ENCODE measurements around the gene RTL10.

Gene RTL10

GRCh38 chr22:19807914-19808872 is 46.5 kb downstream of the RTL10 start:
- TF ChIP-seq ZBTB7A (IDR thresholded peaks at IDR 0.05; ENCODE audit: low read depth), result no peak
- TF ChIP-seq TCF12 (IDR thresholded peaks at IDR 0.05; ENCODE audit: low read depth), result no peak
- no peak for TF ChIP-seq MAX (IDR thresholded peaks at IDR 0.05)
- no peak for TF ChIP-seq TAF1 (IDR thresholded peaks at IDR 0.05; ENCODE audit: low read depth)
- no peak for TF ChIP-seq FOXM1 (IDR thresholded peaks at IDR 0.05; ENCODE audit: borderline replicate concordance, low read depth)
- TF ChIP-seq USF1 (IDR thresholded peaks at IDR 0.05), result no peak
- no peak for TF ChIP-seq YY1 (IDR thresholded peaks at IDR 0.05; ENCODE audit: low read depth)
- TF ChIP-seq RAD21 (IDR thresholded peaks at IDR 0.05; ENCODE audit: low read depth), result no peak
- TF ChIP-seq CREB1 (IDR thresholded peaks at IDR 0.05; ENCODE audit: low read depth), result no peak
- no peak for TF ChIP-seq TEAD4 (IDR thresholded peaks at IDR 0.05)

GRCh38 chr22:19807161-19807913 is 47.3 kb downstream of the RTL10 start:
- TF ChIP-seq REST (IDR thresholded peaks at IDR 0.05; ENCODE audit: low read depth), result peak; percentile 62
- TF ChIP-seq EGR1 (IDR thresholded peaks at IDR 0.05), result no peak

GRCh38 chr22:19806213-19807160 is 48.2 kb downstream of the RTL10 start:
- TF ChIP-seq MAX (IDR thresholded peaks at IDR 0.05) (peak; percentile 95), EP300 (IDR thresholded peaks at IDR 0.05; ENCODE audit: borderline replicate concordance) (no peak; the same call in 1 of the 2 replicates), USF1 (IDR thresholded peaks at IDR 0.05) (0 out of 2 replicates have a peak, but pooled peaks have one; percentile 41), TCF12 (IDR thresholded peaks at IDR 0.05; ENCODE audit: low read depth) (peak; percentile 26; the same call in 1 of the 2 replicates), NFIC (IDR thresholded peaks at IDR 0.05) (peak; percentile 34; the same call in 1 of the 2 replicates), TEAD4 (IDR thresholded peaks at IDR 0.05) (no peak), ZBTB7A (IDR thresholded peaks at IDR 0.05; ENCODE audit: low read depth) (0 out of 2 replicates have a peak, but pooled peaks have one; percentile 36)

- TF ChIP-seq ZBTB7A (IDR thresholded peaks at IDR 0.05; ENCODE audit: low read depth) (no peak), FOXM1 (IDR thresholded peaks at IDR 0.05; ENCODE audit: borderline replicate concordance, low read depth) (no peak), TAF1 (IDR thresholded peaks at IDR 0.05; ENCODE audit: low read depth) (no peak), EGR1 (IDR thresholded peaks at IDR 0.05) (no peak), TEAD4 (IDR thresholded peaks at IDR 0.05) (no peak), NFIC (IDR thresholded peaks at IDR 0.05) (no peak)
Measured at GRCh38 chr22:19805821-19806212, 48.9 kb downstream of the RTL10 start.

Measured in Ishikawa (cell line).